ENCODE data around the gene RASA3.
"Not testable (repeated sequence)": the region's sequence is repeated elsewhere in the genome, so short reads cannot be mapped to it uniquely, and the experiment has no call there.

RASA3 gene

GRCh38 chr13:114132419-114133121 lies at the start of gene RASA3:
Gene RASA3, minus strand, starts transcription at chr13:114132623. Its CDS starts 134 bp downstream, at chr13:114132489.
- in situ Hi-C loops (cut with HindIII; ENCODE audit: low pct_ligation_motif_present, low sequenced_read_pairs) = no loop called here
- peak within 1 kb of the TSS; percentile 96 for H3K4me3 ChIP-seq (ENCODE audit: low read depth, low read length)
- peak within 1 kb of the TSS; percentile 96 for H3K27ac ChIP-seq
- no peak for TF ChIP-seq CTCF (IDR thresholded peaks at IDR 0.05; ENCODE audit: low read depth, low read length, missing control alignments)
- H3K27me3 ChIP-seq (replicated peaks) = no peaks in the 10 kb centered on the region
- peak; percentile 52 for DNase-seq
- no peaks in the 10 kb centered on the region for H3K36me3 ChIP-seq (replicated peaks)

- Histone ChIP-seq H3K27ac (no peak within 1 kb of the TSS), H3K36me3 (replicated peaks) (no peaks in the 10 kb centered on the region), H3K4me3 (ENCODE audit: low read depth, low read length) (no peak within 1 kb of the TSS), H3K27me3 (replicated peaks) (peaks cover 7% of the 10 kb centered on the region)
- TF ChIP-seq CTCF (IDR thresholded peaks at IDR 0.05; ENCODE audit: low read depth, low read length, missing control alignments) = no peak
- DNase-seq = no peak
- in situ Hi-C loops (cut with HindIII; ENCODE audit: low pct_ligation_motif_present, low sequenced_read_pairs) = no loop called here
Observed at GRCh38 chr13:114179087-114179658, 46.8 kb upstream of the RASA3 start, which contains the start of gene CFAP97D2. Gene CFAP97D2, plus strand, starts transcription at chr13:114179257. Its CDS starts 74 bp downstream, at chr13:114179331.

- no peak for DNase-seq
- in situ Hi-C loops (cut with HindIII; ENCODE audit: low pct_ligation_motif_present, low sequenced_read_pairs) = no loop called here
- Histone ChIP-seq H3K4me3 (ENCODE audit: low read depth, low read length) (no peak overlapping the region), H3K36me3 (replicated peaks) (no peaks in the 10 kb centered on the region), H3K27me3 (replicated peaks) (peaks cover 7% of the 10 kb centered on the region), H3K27ac (no peak overlapping the region)
- no peak for TF ChIP-seq CTCF (IDR thresholded peaks at IDR 0.05; ENCODE audit: low read depth, low read length, missing control alignments)
Observed at GRCh38 chr13:114177245-114178010, 45.0 kb upstream of the RASA3 start.

GRCh38 chr13:114176359-114176902 lies 44.0 kb upstream of the RASA3 start:
- H3K4me3 ChIP-seq (ENCODE audit: low read depth, low read length); DNase-seq; H3K27ac ChIP-seq; in situ Hi-C loops (cut with HindIII; ENCODE audit: low pct_ligation_motif_present, low sequenced_read_pairs); H3K36me3 ChIP-seq (replicated peaks); H3K27me3 ChIP-seq (replicated peaks): not testable (repeated sequence)

GRCh38 chr13:114174529-114174961 lies 42.1 kb upstream of the RASA3 start:
- no peak for TF ChIP-seq CTCF (IDR thresholded peaks at IDR 0.05; ENCODE audit: low read depth, low read length, missing control alignments)
- Histone ChIP-seq H3K36me3 (replicated peaks) (no peaks in the 10 kb centered on the region), H3K27me3 (replicated peaks) (peaks cover 7% of the 10 kb centered on the region), H3K27ac (no peak overlapping the region), H3K4me3 (ENCODE audit: low read depth, low read length) (no peak overlapping the region)
- in situ Hi-C loops (cut with HindIII; ENCODE audit: low pct_ligation_motif_present, low sequenced_read_pairs) = no loop called here
- DNase-seq = peak; percentile 18

GRCh38 chr13:114173745-114174144 lies 41.3 kb upstream of the RASA3 start:
- Histone ChIP-seq H3K27ac (no peak overlapping the region), H3K4me3 (ENCODE audit: low read depth, low read length) (no peak overlapping the region), H3K36me3 (replicated peaks) (no peaks in the 10 kb centered on the region), H3K27me3 (replicated peaks) (peaks cover 7% of the 10 kb centered on the region)
- no peak for TF ChIP-seq CTCF (IDR thresholded peaks at IDR 0.05; ENCODE audit: low read depth, low read length, missing control alignments)
- DNase-seq = no peak
- in situ Hi-C loops (cut with HindIII; ENCODE audit: low pct_ligation_motif_present, low sequenced_read_pairs) = no loop called here
